NT2/D1 (cell line): ENCODE measurements around the gene DENND4C.

Experiments used
- SUZ12 ChIP-seq: IDR thresholded peaks from 2 replicates; pipeline ENCODE4 v1.6.1; 2011; ENCODE audit not compliant: insufficient read length, insufficient read depth; ENCODE audit errors: extremely low read depth
- YY1 ChIP-seq: IDR thresholded peaks from 2 replicates; pipeline ENCODE4 v1.6.1; 2011; ENCODE audit not compliant: insufficient read length, insufficient read depth

DNA sequence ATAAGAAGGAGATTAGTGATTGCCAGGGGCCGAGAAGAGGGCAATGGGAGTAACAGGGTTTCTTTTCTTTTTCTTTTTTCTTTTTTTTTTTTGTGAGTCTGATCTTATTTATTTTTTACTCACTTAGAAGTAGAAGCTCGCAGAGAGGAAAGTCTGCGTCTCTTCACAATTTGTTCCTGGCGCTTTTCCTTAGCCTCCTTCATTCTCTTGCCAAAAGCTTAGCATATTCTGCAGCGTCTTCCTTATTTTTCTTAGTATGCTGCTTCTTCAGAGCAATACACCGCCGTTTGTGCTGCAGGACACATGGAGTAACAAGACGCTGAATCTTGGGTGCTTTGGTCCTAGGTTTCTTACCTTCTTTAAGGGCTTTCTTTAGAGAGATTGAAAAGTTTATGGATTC is 30.3 kb upstream of the DENND4C start:
- TF ChIP-seq YY1 (no peak), SUZ12 (no peak)
